GM19438 (cell line): ENCODE results near the gene SEMA6D.

ENCODE experiments used
- ATAC-seq: cut with Tn5 transposase; IDR thresholded peaks from one replicate; pipeline ENCODE4 v1.9.1; 2021; ENCODE audit warnings: low read depth; ENCODE audit not compliant: unreplicated experiment

Gene SEMA6D

GRCh38 chr15:47717036-47717612 lies at the start of gene SEMA6D:
SEMA6D (plus strand) TSS chr15:47717505; CDS start chr15:47759799, 42,294 bp downstream.
- ATAC-seq, result no peak

GRCh38 chr15:47669221-47669620 lies 48.1 kb upstream of the SEMA6D start:
- no peak for ATAC-seq

- ATAC-seq, result no peak
Observed at GRCh38 chr15:47670365-47670764, 46.9 kb upstream of the SEMA6D start.

GRCh38 chr15:47673232-47673761 lies 44.0 kb upstream of the SEMA6D start:
- ATAC-seq, result no peak

- no peak for ATAC-seq
Observed at GRCh38 chr15:47674586-47675232, 42.6 kb upstream of the SEMA6D start.

- no peak for ATAC-seq
Observed at GRCh38 chr15:47675735-47676134, 41.6 kb upstream of the SEMA6D start.

GRCh38 chr15:47678040-47678439 lies 39.3 kb upstream of the SEMA6D start:
- no peak for ATAC-seq

GRCh38 chr15:47682661-47683060 lies 34.6 kb upstream of the SEMA6D start:
- ATAC-seq, result no peak

- ATAC-seq, result no peak
Observed at GRCh38 chr15:47685141-47685870, 32.0 kb upstream of the SEMA6D start.

GRCh38 chr15:47688573-47689086 lies 28.7 kb upstream of the SEMA6D start:
- ATAC-seq, result no peak

GRCh38 chr15:47689660-47690059 lies 27.6 kb upstream of the SEMA6D start:
- ATAC-seq, result no peak

- no peak for ATAC-seq
Observed at GRCh38 chr15:47691882-47692281, 25.4 kb upstream of the SEMA6D start.

- ATAC-seq, result no peak
Observed at GRCh38 chr15:47696351-47696750, 21.0 kb upstream of the SEMA6D start.

- ATAC-seq, result no peak
Observed at GRCh38 chr15:47705281-47705997, 11.9 kb upstream of the SEMA6D start.

GRCh38 chr15:47707391-47707790 lies 9.9 kb upstream of the SEMA6D start:
- ATAC-seq, result no peak

GRCh38 chr15:47708161-47708980 lies 8.9 kb upstream of the SEMA6D start:
- no peak for ATAC-seq

GRCh38 chr15:47711655-47712054 lies 5.7 kb upstream of the SEMA6D start:
- ATAC-seq, result no peak

GRCh38 chr15:47715402-47715801 lies 1.9 kb upstream of the SEMA6D start:
- ATAC-seq, result no peak

- ATAC-seq, result no peak
Observed at GRCh38 chr15:47715856-47716445, 1.4 kb upstream of the SEMA6D start.

GRCh38 chr15:47716516-47716915 lies 789 bp upstream of the SEMA6D start:
- no peak for ATAC-seq
